ENCODE measurements around the gene SH2D3A. TPM values are rescaled to one million over a fixed set of nuclear protein-coding genes. Genes with fewer than 3 reads are reported as not detected.

Gene SH2D3A
- total RNA-seq (2013), result 0.17 TPM
- polyA plus RNA-seq, result under 1 TPM in 1 of 3 donors, not detected in 2; 0.11 TPM
- polyA minus RNA-seq, result 0.32 TPM in 1 of 2 replicates, not detected in the other
- 0.11 to 6.0 (median 0.74) reads per million in 11 experiments for total RNA-seq

- H3K9ac ChIP-seq (ENCODE audit: insufficient read depth, low read length, poor library complexity, severe bottlenecking), result peak within 1 kb of the TSS; percentile 51
- 3% methylated on average over 31 of the region's 47 CpGs for WGBS (ENCODE audit: insufficient coverage)
- intact Hi-C loops (cut with micrococcal nuclease), result loop anchor here (5.0 to 10.0 kb wide), 2 partner anchors 40 to 253 kb away; no protein-coding TSS in a partner anchor
Measured at GRCh38 chr19:6767357-6768235, at the start of gene SH2D3A. TSS of gene SH2D3A (minus strand) at chr19:6767435. CDS start at chr19:6763748, 3,687 bp downstream.

More at GRCh38 chr19:6767357-6768235, at the start of gene SH2D3A:
- Mint-ChIP-seq H3K4me1 (peaks cover 44% of the 10 kb centered on the region), H3K27ac (peak within 1 kb of the TSS; percentile 86 to 94 (median 91)), H3K9me3 (peaks cover 0 to 6% (median 2%) of the 10 kb centered on the region in 7 donors), H3K4me3 (peak within 1 kb of the TSS; percentile 82 to 90), H3K36me3 (no peaks in the 10 kb centered on the region), H3K27me3 (ENCODE audit: low read depth in 3 of 3) (peaks cover 12 to 17% (median 15%) of the 10 kb centered on the region in 3 donors)
- Histone ChIP-seq H3K27me3 (ENCODE audit: control insufficient read depth in 2 of 2, insufficient read depth in 2 of 2, low read length in 2 of 2) (peaks cover 0 to 13% of the 10 kb centered on the region in 2 donors), H3K36me3 (replicated peaks in 1 of 2; ENCODE audit: control insufficient read depth in 1 of 2, insufficient read depth in 2 of 2, low read length in 2 of 2) (no peaks in the 10 kb centered on the region), H3K27ac (ENCODE audit: low read depth in 1 of 2, low read length in 2 of 2) (peak within 1 kb of the TSS; percentile 30 to 70), H3K9me3 (replicated peaks in 1 of 2; ENCODE audit: control insufficient read depth in 1 of 2, insufficient read depth in 1 of 2, low read length in 2 of 2) (no peaks in the 10 kb centered on the region), H4K20me1 (ENCODE audit: insufficient read depth, low read length) (peaks cover under 1% of the 10 kb centered on the region), H3K79me2 (ENCODE audit: insufficient read depth, low read length) (peaks cover 7% of the 10 kb centered on the region), H3K4me1 (ENCODE audit: control insufficient read depth in 1 of 2, insufficient read depth in 2 of 2, low read length in 2 of 2) (peaks cover 28 to 45% of the 10 kb centered on the region in 2 donors), H2AFZ (ENCODE audit: insufficient read depth, low read depth, low read length, poor library complexity, severe bottlenecking) (peak within 1 kb of the TSS; percentile 51), H3K4me3 (replicated peaks in 1 of 3; ENCODE audit: low read depth in 2 of 3, low read length in 3 of 3) (peak within 1 kb of the TSS; percentile 16 to 74 (median 37)), H3K4me2 (replicated peaks; ENCODE audit: extremely low read depth, low read length, poor library complexity, severe bottlenecking) (peak within 1 kb of the TSS; percentile 86)
- TF ChIP-seq CTCF (IDR thresholded peaks at IDR 0.05), result no peak
- peak; percentile 77 to 97 (median 78) for DNase-seq

Measured in CD14-positive monocyte (primary cell).